T-helper 1 cell treated with Interleukin-12 subunit alpha and Interleukin-12 subunit beta and Interleukin-4 antibody, amounts not matched to agents 30 ng/mL and 1 ng/mL, for 36 hours (primary cell): ENCODE data around the gene ELK1. TPM values are rescaled to one million over a fixed set of nuclear protein-coding genes. Genes with fewer than 3 reads are reported as not detected.
"Not testable (repeated sequence)": the region's sequence is repeated elsewhere in the genome, so short reads cannot be mapped to it uniquely, and the experiment has no call there.

Source experiments
- intact Hi-C: fragments of 100-400 bp; cut with micrococcal nuclease; formaldehyde crosslinking; loops from one replicate; pipeline ENCODE4 v1.15.1; 2024
- total RNA-seq: library from RNA; stranded (reverse); gene quantifications from 2 replicates; pipeline ENCODE4 v1.2.3, GENCODE V29; 2022

Gene ELK1
- total RNA-seq, 1 donor from 2014 or later: 63.3 TPM

- intact Hi-C loops: no loop called here
Measured at GRCh38 chrX:47613082-47613481, 37.3 kb downstream of the ELK1 start.

GRCh38 chrX:47612418-47612817, 37.9 kb downstream of the ELK1 start:
- intact Hi-C loops: no loop called here

- intact Hi-C loops: no loop called here
Measured at GRCh38 chrX:47611926-47612325, 38.4 kb downstream of the ELK1 start.

- intact Hi-C loops: no loop called here
Measured at GRCh38 chrX:47611489-47611888, 38.9 kb downstream of the ELK1 start.

- intact Hi-C loops: no loop called here
Measured at GRCh38 chrX:47610511-47610910, 39.9 kb downstream of the ELK1 start.

GRCh38 chrX:47608130-47608810, 42.1 kb downstream of the ELK1 start:
- intact Hi-C loops: no loop called here

GRCh38 chrX:47607091-47607490, 43.3 kb downstream of the ELK1 start:
- intact Hi-C loops: no loop called here

- intact Hi-C loops: no loop called here
Measured at GRCh38 chrX:47605024-47605423, 45.3 kb downstream of the ELK1 start.

- intact Hi-C loops: not testable (repeated sequence)
Measured at GRCh38 chrX:47603125-47603524, 47.2 kb downstream of the ELK1 start.

- intact Hi-C loops: no loop called here
Measured at GRCh38 chrX:47597222-47597621, 53.1 kb downstream of the ELK1 start.

- intact Hi-C loops: no loop called here
Measured at GRCh38 chrX:47596256-47596655, 54.1 kb downstream of the ELK1 start.

GRCh38 chrX:47595716-47596251, 54.6 kb downstream of the ELK1 start:
- intact Hi-C loops: no loop called here

GRCh38 chrX:47593522-47593921, 56.8 kb downstream of the ELK1 start:
- intact Hi-C loops: no loop called here

GRCh38 chrX:47590984-47591383, 59.4 kb downstream of the ELK1 start:
- intact Hi-C loops: no loop called here

- intact Hi-C loops: no loop called here
Measured at GRCh38 chrX:47587906-47588735, 62.2 kb downstream of the ELK1 start.

- intact Hi-C loops: no loop called here
Measured at GRCh38 chrX:47587091-47587891, 63.1 kb downstream of the ELK1 start.

GRCh38 chrX:47586043-47586787, 64.1 kb downstream of the ELK1 start:
- intact Hi-C loops: no loop called here
